PFSK-1 (cell line): ENCODE measurements around the gene RNF145.

Experiments
- POLR2AphosphoS5 ChIP-seq: IDR thresholded peaks from 2 replicates; pipeline ENCODE4 v1.6.1; 2012; ENCODE audit warnings: low read depth, mild to moderate bottlenecking, control low read depth, low read length, moderate library complexity
- REST ChIP-seq, 2 experiments: IDR thresholded peaks; 2 replicates each; pipeline versions ENCODE4 v1.6.1 to v1.8.0; 2011 to 2012; ENCODE audit warnings: low read depth in 2 of 2, low read length in 2 of 2, control low read depth in 1 of 2, inconsistent platforms in 1 of 2, mild to moderate bottlenecking in 1 of 2, moderate library complexity in 1 of 2; ENCODE audit not compliant: insufficient read depth in 1 of 2
- SIN3A ChIP-seq: IDR thresholded peaks from 2 replicates; pipeline ENCODE4 v1.6.1; 2012; ENCODE audit warnings: mild to moderate bottlenecking, low read length, moderate library complexity, borderline replicate concordance; ENCODE audit not compliant: insufficient read depth
- TAF1 ChIP-seq: IDR thresholded peaks from 2 replicates; pipeline ENCODE4 v1.6.1; 2012; ENCODE audit warnings: low read length, control low read depth, borderline replicate concordance; ENCODE audit not compliant: insufficient read depth

- no peak for TF ChIP-seq REST (IDR thresholded peaks at IDR 0.05; ENCODE audit: insufficient read depth in 1 of 2, low read depth in 2 of 2, low read length in 2 of 2)
- TF ChIP-seq POLR2AphosphoS5 = no peak
- no peak for TF ChIP-seq TAF1
- no peak for TF ChIP-seq SIN3A
These were observed 47.8 kb downstream of the RNF145 start for GRCh38 chr5:159161361-159162214.
